Natural killer cell (primary cell): ENCODE data around the gene DLL1. TPM values are rescaled to one million over a fixed set of nuclear protein-coding genes. Genes with fewer than 3 reads are reported as not detected.

Experiments
- ATAC-seq, 3 donors: fragments of 150-1000 bp in 2 of 3; fragments of 200-7000 bp in 1 of 3; cut with Tn5 transposase; 1 replicate in 1 of 3; 2 replicates in 2 of 3; pipeline ENCODE4 v1.10.0; 2021; ENCODE audit warnings: mild to moderate bottlenecking in 2 of 3, moderate library complexity in 2 of 3
- DNase-seq, 2 donors: peaks; one replicate each; pipeline versions ENCODE4 v3.0.0 to v3.0.0-alpha.2; 2013 to 2021; ENCODE audit warnings: mixed read lengths in 1 of 2
- H3K27ac ChIP-seq: one replicate; pipeline ENCODE4 v1.5.1; 2013; ENCODE audit warnings: mild to moderate bottlenecking, low read length
- H3K27me3 ChIP-seq: one replicate; pipeline ENCODE4 v1.6.1; 2013; ENCODE audit warnings: low read length; ENCODE audit not compliant: control insufficient read depth, insufficient read depth
- H3K36me3 ChIP-seq: one replicate; pipeline ENCODE4 v1.6.1; 2013; ENCODE audit warnings: low read length; ENCODE audit not compliant: control insufficient read depth, insufficient read depth
- H3K4me1 ChIP-seq: one replicate; pipeline ENCODE4 v1.6.1; 2013; ENCODE audit warnings: low read length; ENCODE audit not compliant: control insufficient read depth, insufficient read depth
- H3K4me3 ChIP-seq: one replicate; pipeline ENCODE4 v1.5.1; 2013; ENCODE audit warnings: low read length
- H3K9me3 ChIP-seq: one replicate; pipeline ENCODE4 v1.6.1; 2013; ENCODE audit warnings: low read length; ENCODE audit not compliant: control insufficient read depth, insufficient read depth
- H3K27ac Mint-ChIP-seq, 2 donors: one replicate each; pipeline ENCODE4 v1.8.0; 2022; ENCODE audit warnings: mild to moderate bottlenecking in 2 of 2, mixed read lengths in 2 of 2, moderate library complexity in 1 of 2
- H3K27me3 Mint-ChIP-seq, 2 donors: one replicate each; pipeline ENCODE4 v1.8.0; 2022; ENCODE audit warnings: low read depth in 2 of 2, mixed read lengths in 2 of 2
- H3K36me3 Mint-ChIP-seq: one replicate; pipeline ENCODE4 v1.8.0; 2022; ENCODE audit warnings: mixed read lengths
- H3K4me1 Mint-ChIP-seq, 2 donors: one replicate each; pipeline ENCODE4 v1.8.0; 2022; ENCODE audit warnings: mixed read lengths in 2 of 2
- H3K4me3 Mint-ChIP-seq: one replicate; pipeline ENCODE4 v1.8.0; 2022; ENCODE audit warnings: mild to moderate bottlenecking, moderate library complexity, mixed read lengths
- H3K9me3 Mint-ChIP-seq, 2 donors: one replicate each; pipeline ENCODE4 v1.8.0; 2022; ENCODE audit warnings: mixed read lengths in 2 of 2
- WGBS: methylation state at CpG from one replicate; pipeline ENCODE4 v1.1.7; 2013; ENCODE audit warnings: missing lambda C conversion rate; ENCODE audit not compliant: insufficient coverage; 5-methylcytosine and 5-hydroxymethylcytosine counted together
- intact Hi-C: fragments of 100-400 bp; cut with micrococcal nuclease; formaldehyde crosslinking; loops from one replicate; pipeline ENCODE4 v1.14.2; 2022
- total RNA-seq, 4 donors: library from RNA; stranded (reverse); fragments of 120-200 nt in 1 of 4; gene quantifications; one replicate each; pipeline versions ENCODE4 v1.2.3 to v1.2.4, GENCODE V29; 2013 to 2022
- TF ChIP-seq, protein P1 (sequence below): fragments of 200-600 bp; IDR thresholded peaks from one replicate; pipeline ENCODE4 v1.8.0; 2022; ENCODE audit warnings: antibody characterized with exemption

DLL1 gene
- total RNA-seq, 3 donors from 2014 or later (not counting 1 experiment from before 2014, with no cell fraction given): 4.3 to 16.9 (median 6.0) TPM

DNA sequence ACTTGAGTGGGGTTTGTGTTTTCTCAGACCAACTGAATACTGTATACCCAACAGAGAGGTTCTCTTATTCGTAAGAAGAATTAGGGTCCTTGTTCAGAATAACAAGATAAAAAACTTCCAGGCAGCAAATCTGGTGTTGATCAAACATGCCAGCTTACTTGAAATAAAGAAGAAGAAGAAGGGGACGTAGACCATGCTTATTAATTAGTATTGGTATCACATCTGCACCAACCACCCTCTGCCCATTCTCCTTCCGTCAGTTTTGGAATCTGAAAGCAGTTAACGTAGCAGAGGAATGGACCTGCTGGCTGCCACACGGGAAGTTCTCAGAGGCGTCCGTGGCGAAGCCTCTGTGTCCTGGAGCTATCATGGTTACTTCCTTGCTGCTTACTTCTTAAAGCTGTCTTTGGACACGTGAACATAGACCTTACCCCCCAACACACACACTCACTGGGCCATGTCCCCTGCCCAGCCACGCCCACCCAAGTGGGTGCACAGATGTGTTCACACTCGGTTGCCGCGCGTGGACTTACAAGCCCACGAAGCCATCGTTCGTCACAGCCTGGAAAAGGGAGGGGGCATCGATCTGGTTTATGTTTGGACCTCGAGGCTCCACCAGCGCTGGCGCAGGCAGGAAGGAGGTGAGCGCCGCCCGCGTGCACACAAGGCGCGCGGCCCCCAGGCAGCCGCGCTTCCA is 4.1 kb upstream of the DLL1 start:
- WGBS: 13% methylated on average over 30 of the region's 30 CpGs
- Mint-ChIP-seq H3K9me3 (no peaks in the 10 kb centered on the region), H3K4me1 (peaks cover 22 to 51% of the 10 kb centered on the region in 2 donors), H3K4me3 (peak overlapping the region; percentile 73), H3K27me3 (peaks cover 17 to 59% of the 10 kb centered on the region in 2 donors), H3K27ac (no peak overlapping the region), H3K36me3 (no peaks in the 10 kb centered on the region)
- DNase-seq: peak in 1 of 2 donors; percentile 44
- Histone ChIP-seq H3K4me3 (no peak overlapping the region), H3K27ac (no peak overlapping the region), H3K27me3 (peaks cover 37% of the 10 kb centered on the region), H3K9me3 (no peaks in the 10 kb centered on the region), H3K36me3 (no peaks in the 10 kb centered on the region), H3K4me1 (peaks cover 44% of the 10 kb centered on the region)
- TF ChIP-seq, protein P1, sequence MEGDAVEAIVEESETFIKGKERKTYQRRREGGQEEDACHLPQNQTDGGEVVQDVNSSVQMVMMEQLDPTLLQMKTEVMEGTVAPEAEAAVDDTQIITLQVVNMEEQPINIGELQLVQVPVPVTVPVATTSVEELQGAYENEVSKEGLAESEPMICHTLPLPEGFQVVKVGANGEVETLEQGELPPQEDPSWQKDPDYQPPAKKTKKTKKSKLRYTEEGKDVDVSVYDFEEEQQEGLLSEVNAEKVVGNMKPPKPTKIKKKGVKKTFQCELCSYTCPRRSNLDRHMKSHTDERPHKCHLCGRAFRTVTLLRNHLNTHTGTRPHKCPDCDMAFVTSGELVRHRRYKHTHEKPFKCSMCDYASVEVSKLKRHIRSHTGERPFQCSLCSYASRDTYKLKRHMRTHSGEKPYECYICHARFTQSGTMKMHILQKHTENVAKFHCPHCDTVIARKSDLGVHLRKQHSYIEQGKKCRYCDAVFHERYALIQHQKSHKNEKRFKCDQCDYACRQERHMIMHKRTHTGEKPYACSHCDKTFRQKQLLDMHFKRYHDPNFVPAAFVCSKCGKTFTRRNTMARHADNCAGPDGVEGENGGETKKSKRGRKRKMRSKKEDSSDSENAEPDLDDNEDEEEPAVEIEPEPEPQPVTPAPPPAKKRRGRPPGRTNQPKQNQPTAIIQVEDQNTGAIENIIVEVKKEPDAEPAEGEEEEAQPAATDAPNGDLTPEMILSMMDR: no peak
- peak in 2 of 3 donors; percentile 4 to 15 for ATAC-seq
- intact Hi-C loops: loop anchor here (10.0 kb wide), 1 partner anchor 220 kb away; no protein-coding TSS in a partner anchor

- H3K27ac ChIP-seq: no peak overlapping the region
- H3K4me1 ChIP-seq: peaks cover 48% of the 10 kb centered on the region
- no peak for ATAC-seq
- intact Hi-C loops: loop anchor here (10.0 kb wide), 1 partner anchor 220 kb away; no protein-coding TSS in a partner anchor
- Mint-ChIP-seq H3K9me3 (no peaks in the 10 kb centered on the region), H3K4me3 (peak overlapping the region; percentile 73), H3K36me3 (no peaks in the 10 kb centered on the region), H3K27me3 (peaks cover 13 to 56% of the 10 kb centered on the region in 2 donors), H3K4me1 (peaks cover 22 to 51% of the 10 kb centered on the region in 2 donors), H3K27ac (no peak overlapping the region)
- H3K4me3 ChIP-seq: no peak overlapping the region
- 40% methylated on average over 2 of the region's 2 CpGs for WGBS
- DNase-seq: peak in 1 of 2 donors; percentile 20
- H3K27me3 ChIP-seq: peaks cover 37% of the 10 kb centered on the region
- no peaks in the 10 kb centered on the region for H3K9me3 ChIP-seq
- TF ChIP-seq, protein P1: no peak
- no peaks in the 10 kb centered on the region for H3K36me3 ChIP-seq
These were observed 3.4 kb upstream of the DLL1 start for GRCh38 chr6:170294298-170294730.

DNA sequence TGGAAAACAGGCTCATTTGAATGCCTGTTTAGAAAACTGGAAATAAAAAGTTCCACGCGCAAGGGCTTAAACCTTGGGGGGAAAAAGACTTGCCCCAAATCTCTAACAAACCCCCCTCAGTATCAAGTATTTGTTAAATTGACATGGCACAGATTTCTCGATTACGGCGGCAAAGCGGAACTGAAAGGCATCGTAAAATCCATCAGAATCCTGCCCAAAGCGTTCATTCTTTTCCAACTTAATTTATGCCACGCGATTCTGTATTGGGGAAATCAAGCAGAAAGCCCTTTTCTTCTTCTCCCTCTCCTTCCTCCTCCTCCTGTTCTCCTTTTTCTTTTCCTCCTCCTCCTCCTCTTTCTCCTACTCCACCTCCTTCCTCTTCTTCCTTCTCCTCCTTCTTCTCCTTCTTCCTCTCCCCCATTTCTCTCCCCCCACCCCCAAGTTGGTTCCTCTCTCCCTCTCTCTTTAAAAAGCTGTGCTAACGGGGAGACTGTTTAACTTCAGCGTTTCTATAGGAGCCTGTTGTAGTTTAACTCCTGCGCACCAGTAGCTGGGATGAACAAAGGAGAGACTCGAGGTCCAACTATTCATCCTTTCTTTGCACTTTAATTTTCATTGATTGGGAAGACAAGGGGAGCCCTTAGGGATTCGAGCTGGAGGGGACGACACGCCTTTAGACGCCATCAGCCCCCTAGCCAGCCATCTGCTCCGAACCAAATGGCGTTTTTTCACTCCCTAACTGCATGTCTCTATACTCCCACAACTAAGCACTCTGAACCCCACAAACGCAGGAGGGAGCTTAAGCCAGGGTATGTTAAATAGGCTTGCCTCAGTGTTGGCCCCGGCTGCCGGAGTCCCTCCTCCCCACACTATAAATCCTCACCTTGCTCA is 2.7 kb upstream of the DLL1 start:
- ATAC-seq: no peak
- Mint-ChIP-seq H3K9me3 (no peaks in the 10 kb centered on the region), H3K4me3 (peak overlapping the region; percentile 73), H3K4me1 (peaks cover 28 to 57% of the 10 kb centered on the region in 2 donors), H3K36me3 (no peaks in the 10 kb centered on the region), H3K27ac (no peak overlapping the region), H3K27me3 (peaks cover 17 to 57% of the 10 kb centered on the region in 2 donors)
- no peaks in the 10 kb centered on the region for H3K9me3 ChIP-seq
- H3K36me3 ChIP-seq: no peaks in the 10 kb centered on the region
- H3K27me3 ChIP-seq: peaks cover 39% of the 10 kb centered on the region
- H3K4me1 ChIP-seq: peaks cover 51% of the 10 kb centered on the region
- TF ChIP-seq, protein P1: no peak
- intact Hi-C loops: loop anchor here (10.0 kb wide), 1 partner anchor 221 kb away; no protein-coding TSS in a partner anchor
- peak in 1 of 2 donors; percentile 33 for DNase-seq
- WGBS: 17% methylated on average over 23 of the region's 23 CpGs
- H3K4me3 ChIP-seq: no peak overlapping the region
- no peak overlapping the region for H3K27ac ChIP-seq
